GM06990 (cell line): ENCODE results near the gene LMX1B.

Source experiments
- DNase-seq: peaks from one replicate; pipeline ENCODE4 v3.0.0-alpha.2; 2011; ENCODE audit not compliant: insufficient read length; ENCODE audit errors: extremely low read depth
- H3K27me3 ChIP-seq: replicated peaks from 2 replicates; pipeline ENCODE4 v1.6.0; 2011; ENCODE audit warnings: low read length; ENCODE audit not compliant: control insufficient read depth, insufficient read depth
- H3K36me3 ChIP-seq: 2 replicates; pipeline ENCODE4 v1.5.1; 2011; ENCODE audit warnings: low read length; ENCODE audit not compliant: control insufficient read depth, insufficient read depth
- H3K4me3 ChIP-seq: replicated peaks from 2 replicates; pipeline ENCODE4 v1.5.1; 2011; ENCODE audit warnings: low read depth, mild to moderate bottlenecking, control low read depth, low read length
- TF ChIP-seq, protein P1 (sequence below): IDR thresholded peaks from 2 replicates; pipeline ENCODE4 v1.5.1; 2011; ENCODE audit warnings: low read length, control low read depth, mild to moderate bottlenecking, inconsistent platforms; ENCODE audit not compliant: insufficient read depth, poor library complexity, severe bottlenecking

Gene LMX1B

DNA sequence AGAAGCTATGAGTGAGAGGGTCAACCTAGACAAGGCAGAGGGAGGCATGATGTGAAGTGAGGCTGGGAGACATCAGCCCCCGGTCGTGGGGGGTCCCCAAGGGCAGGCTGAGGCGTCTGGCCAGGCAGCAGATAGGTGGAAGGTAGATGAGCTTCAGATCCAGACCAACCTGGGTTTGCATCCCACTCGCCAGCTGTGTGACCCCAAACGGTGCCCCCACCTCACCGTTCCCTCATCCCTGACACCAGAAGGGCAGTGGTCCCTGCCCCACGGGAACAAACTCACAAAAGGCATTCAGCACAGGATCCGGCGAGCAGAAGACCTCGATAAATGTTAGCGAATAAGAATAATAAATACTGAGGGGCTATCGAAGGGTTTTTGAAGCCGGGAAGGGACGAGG lies 27.5 kb upstream of the LMX1B start:
- H3K36me3 ChIP-seq, result no peaks in the 10 kb centered on the region
- TF ChIP-seq, protein P1, sequence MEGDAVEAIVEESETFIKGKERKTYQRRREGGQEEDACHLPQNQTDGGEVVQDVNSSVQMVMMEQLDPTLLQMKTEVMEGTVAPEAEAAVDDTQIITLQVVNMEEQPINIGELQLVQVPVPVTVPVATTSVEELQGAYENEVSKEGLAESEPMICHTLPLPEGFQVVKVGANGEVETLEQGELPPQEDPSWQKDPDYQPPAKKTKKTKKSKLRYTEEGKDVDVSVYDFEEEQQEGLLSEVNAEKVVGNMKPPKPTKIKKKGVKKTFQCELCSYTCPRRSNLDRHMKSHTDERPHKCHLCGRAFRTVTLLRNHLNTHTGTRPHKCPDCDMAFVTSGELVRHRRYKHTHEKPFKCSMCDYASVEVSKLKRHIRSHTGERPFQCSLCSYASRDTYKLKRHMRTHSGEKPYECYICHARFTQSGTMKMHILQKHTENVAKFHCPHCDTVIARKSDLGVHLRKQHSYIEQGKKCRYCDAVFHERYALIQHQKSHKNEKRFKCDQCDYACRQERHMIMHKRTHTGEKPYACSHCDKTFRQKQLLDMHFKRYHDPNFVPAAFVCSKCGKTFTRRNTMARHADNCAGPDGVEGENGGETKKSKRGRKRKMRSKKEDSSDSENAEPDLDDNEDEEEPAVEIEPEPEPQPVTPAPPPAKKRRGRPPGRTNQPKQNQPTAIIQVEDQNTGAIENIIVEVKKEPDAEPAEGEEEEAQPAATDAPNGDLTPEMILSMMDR, result no peak
- DNase-seq, result no peak
- H3K27me3 ChIP-seq, result no peaks in the 10 kb centered on the region; the same call in none of the 2 replicates
- H3K4me3 ChIP-seq, result no peak overlapping the region

DNA sequence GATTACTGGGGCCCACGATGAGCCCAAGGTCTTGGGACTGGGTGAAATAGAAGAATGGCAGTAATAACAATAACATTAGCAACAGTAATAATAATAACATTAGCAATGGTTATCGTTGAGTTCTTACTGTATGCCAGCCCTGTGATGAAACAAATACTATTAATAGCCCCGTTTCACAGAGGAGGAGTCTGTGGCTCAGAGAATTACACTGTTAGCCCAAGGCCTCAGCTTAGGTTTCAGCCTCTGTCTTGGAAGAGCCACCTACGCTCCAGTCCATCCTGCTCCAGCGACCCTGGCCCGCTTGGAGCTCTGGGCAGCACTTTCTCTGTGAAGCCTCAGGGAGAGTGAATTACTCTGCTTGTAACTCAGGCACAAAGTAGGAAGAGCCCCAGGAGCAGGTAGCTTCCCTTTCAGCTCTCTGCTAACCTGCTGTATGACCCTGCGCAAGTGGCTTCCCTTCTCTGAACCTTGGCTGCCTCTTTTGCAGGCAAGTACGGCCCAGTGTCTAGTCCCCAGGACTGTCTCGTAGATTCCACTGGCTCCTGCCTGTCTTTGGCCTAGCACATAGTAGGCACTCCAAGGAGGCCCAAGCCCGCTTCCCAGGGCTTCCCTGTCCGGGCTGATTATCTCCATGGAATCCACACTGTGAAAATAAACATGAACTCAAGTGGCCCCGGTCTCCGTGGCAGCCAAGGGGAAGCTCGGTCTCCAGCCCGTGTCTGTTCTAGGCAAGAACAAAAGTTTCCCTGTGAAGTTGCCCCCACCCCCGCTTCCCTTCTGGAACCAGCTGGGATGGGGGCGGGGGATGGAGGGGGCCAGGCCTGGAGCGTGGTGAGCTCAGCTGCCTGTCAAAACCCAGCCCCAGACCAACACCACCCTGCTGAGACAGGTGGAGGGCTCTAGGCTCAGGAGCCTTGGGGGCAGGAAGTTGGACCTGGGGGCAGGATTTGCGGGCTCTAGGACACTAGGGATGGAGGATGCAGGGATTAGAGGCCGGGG lies 26.2 kb upstream of the LMX1B start:
- no peaks in the 10 kb centered on the region for H3K36me3 ChIP-seq
- H3K4me3 ChIP-seq, result no peak overlapping the region
- no peaks in the 10 kb centered on the region; the same call in none of the 2 replicates for H3K27me3 ChIP-seq
- TF ChIP-seq, protein P1, result no peak
- DNase-seq, result no peak

DNA sequence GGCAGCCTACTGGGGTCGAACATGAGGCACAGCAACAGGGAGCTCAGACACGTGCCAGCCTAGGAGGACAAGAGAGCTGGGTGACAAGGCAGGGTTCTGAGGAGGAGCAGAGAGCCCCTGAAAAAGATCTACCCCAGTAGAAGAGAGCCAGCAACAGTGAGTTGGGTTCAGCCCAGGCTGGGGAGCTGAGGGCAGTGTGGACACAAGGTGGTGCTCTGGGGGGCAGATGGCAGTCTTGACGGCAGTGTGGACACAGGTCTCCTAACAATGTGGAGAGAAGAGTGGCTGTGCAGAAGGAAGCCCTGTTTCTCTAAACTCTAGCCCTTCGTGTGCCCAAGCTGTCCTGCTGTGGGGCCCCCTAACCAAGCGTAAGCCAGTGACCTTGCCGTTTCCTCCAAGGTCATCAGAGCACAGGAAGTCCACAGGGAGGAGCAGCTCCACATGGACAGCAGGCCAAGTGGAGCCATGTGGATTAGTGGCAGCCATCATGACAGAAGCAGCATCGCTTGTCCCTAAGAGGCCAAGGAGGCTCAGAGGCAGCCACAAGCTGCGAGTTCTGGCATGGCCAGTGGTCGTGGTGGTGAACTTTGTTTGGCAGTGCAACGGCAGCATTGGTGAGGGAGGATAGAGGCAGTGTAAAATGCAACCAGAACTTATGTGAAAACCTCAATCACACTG lies 25.1 kb upstream of the LMX1B start:
- no peaks in the 10 kb centered on the region; the same call in none of the 2 replicates for H3K27me3 ChIP-seq
- TF ChIP-seq, protein P1, result no peak
- no peak for DNase-seq

DNA sequence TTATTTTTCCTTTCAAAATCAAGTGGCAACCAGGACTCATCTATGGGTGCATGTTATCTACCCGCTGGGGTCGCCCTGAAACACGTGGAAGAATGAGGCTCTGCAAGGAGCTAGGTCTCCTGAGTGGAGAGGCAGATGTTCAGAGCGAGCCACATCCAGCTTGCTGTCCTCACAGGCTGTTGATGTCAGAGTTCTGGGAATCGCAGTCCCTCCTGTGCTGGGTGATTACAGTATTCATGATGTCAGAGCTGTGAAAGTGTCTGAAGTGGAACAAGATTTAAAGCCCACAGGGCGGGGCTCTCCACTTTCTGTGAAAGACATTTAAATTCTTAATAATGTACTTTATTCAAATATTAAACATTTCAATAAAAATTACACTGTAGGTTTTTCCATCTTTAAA lies 24.4 kb upstream of the LMX1B start:
- Histone ChIP-seq H3K27me3 (no peaks in the 10 kb centered on the region; the same call in none of the 2 replicates), H3K36me3 (no peaks in the 10 kb centered on the region), H3K4me3 (no peak overlapping the region)
- no peak for DNase-seq
- TF ChIP-seq, protein P1, result no peak

More for the DNA sequence above, 25.1 kb upstream of the LMX1B start:
- Histone ChIP-seq H3K4me3 (no peak overlapping the region), H3K36me3 (no peaks in the 10 kb centered on the region)

DNA sequence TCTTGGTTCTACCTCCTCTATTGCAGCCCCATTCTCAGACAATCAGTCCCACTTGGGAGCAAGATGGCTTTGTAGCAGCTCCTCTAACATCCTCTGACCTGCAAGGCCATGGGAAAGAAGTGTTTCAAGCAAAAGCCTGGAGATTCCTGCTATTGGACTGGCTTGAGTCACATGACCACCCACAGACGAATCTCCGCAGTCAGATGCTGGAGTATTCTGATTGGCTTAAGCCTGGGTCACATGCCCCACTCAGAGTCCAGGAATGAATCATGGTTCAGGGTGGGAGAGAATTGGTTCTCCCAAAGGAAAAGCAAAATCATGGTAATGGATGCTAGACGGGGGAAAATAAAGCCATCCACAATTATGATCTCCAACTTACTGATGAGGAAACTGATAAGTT lies 22.6 kb upstream of the LMX1B start:
- Histone ChIP-seq H3K27me3 (no peaks in the 10 kb centered on the region; the same call in 1 of the 2 replicates), H3K36me3 (no peaks in the 10 kb centered on the region), H3K4me3 (no peak overlapping the region)
- TF ChIP-seq, protein P1, result no peak
- no peak for DNase-seq
